T-helper 2 cell treated with Interferon-gamma antibody and Interleukin-4, amounts not matched to agents 5 μg/mL and 100 μg/mL, for 36 hours (primary cell): ENCODE measurements around the gene ADGRL2.

Source experiments
- DNase-seq: peaks from one replicate; pipeline ENCODE4 v3.0.0; 2021; ENCODE audit warnings: low spot score
- H3K27ac Mint-ChIP-seq: one replicate; pipeline ENCODE4 v1.8.0; 2021; ENCODE audit warnings: mild to moderate bottlenecking, mixed read lengths
- H3K27me3 Mint-ChIP-seq: one replicate; pipeline ENCODE4 v1.8.0; 2021; ENCODE audit warnings: low read depth, mixed read lengths
- H3K36me3 Mint-ChIP-seq: one replicate; pipeline ENCODE4 v1.8.0; 2021; ENCODE audit warnings: low read depth, mixed read lengths
- H3K4me1 Mint-ChIP-seq: one replicate; pipeline ENCODE4 v1.8.0; 2021; ENCODE audit warnings: low read depth, mixed read lengths
- H3K4me3 Mint-ChIP-seq: one replicate; pipeline ENCODE4 v1.8.0; 2022; ENCODE audit warnings: mild to moderate bottlenecking, moderate library complexity, mixed read lengths
- H3K9me3 Mint-ChIP-seq: one replicate; pipeline ENCODE4 v1.8.0; 2021; ENCODE audit warnings: mixed read lengths

Gene ADGRL2

GRCh38 chr1:81801651-81802456 is 1.1 kb downstream of the ADGRL2 start:
- H3K4me1 Mint-ChIP-seq: peaks cover 2% of the 10 kb centered on the region
- no peaks in the 10 kb centered on the region for H3K36me3 Mint-ChIP-seq
- H3K9me3 Mint-ChIP-seq: no peaks in the 10 kb centered on the region
- DNase-seq: no peak
- no peak overlapping the region for H3K4me3 Mint-ChIP-seq
- H3K27me3 Mint-ChIP-seq: peaks cover 60% of the 10 kb centered on the region
- H3K27ac Mint-ChIP-seq: no peak overlapping the region

- Mint-ChIP-seq H3K27ac (no peak overlapping the region), H3K27me3 (peaks cover 61% of the 10 kb centered on the region), H3K4me3 (no peak overlapping the region), H3K36me3 (no peaks in the 10 kb centered on the region), H3K4me1 (peaks cover 2% of the 10 kb centered on the region), H3K9me3 (no peaks in the 10 kb centered on the region)
- no peak for DNase-seq
Measured at GRCh38 chr1:81802457-81802706, 1.6 kb downstream of the ADGRL2 start.

DNA sequence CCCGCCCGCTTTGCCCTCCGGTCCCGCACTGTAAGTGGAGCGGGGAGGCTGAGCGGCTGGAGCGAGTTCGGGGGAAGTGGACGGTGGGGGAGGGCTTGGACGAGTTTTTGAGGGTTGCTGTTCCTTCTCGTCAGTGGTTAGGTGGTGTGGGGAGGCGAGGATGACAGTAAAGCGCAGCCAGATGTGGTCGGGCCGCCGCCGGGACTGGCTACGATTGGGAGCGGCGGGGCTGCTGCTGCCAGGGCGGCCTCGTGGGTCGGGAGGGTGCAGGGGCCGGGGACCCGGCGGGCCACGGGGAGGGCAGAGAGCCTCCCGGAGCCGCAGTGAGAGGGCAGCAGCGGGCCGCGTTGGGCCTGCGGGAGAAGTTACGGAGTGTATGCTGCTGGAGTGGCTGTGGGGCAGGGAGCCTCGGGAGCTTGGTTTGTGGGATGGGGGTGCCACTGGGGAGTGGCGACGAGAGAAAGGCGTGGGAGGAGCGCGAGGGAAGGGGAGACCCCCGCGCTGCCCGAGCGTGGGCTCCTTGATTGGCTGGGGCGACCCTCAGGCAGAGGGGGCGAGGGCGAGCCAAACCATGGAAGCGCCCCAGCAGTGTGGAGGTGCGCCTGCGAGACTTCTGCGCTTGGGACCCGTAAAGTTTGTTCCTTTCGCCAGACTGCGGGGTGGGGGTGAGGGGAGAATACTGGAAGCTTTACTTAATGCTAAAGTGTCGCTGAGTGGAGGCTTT is 2.1 kb downstream of the ADGRL2 start:
- no peak overlapping the region for H3K4me3 Mint-ChIP-seq
- H3K27me3 Mint-ChIP-seq: peaks cover 64% of the 10 kb centered on the region

DNA sequence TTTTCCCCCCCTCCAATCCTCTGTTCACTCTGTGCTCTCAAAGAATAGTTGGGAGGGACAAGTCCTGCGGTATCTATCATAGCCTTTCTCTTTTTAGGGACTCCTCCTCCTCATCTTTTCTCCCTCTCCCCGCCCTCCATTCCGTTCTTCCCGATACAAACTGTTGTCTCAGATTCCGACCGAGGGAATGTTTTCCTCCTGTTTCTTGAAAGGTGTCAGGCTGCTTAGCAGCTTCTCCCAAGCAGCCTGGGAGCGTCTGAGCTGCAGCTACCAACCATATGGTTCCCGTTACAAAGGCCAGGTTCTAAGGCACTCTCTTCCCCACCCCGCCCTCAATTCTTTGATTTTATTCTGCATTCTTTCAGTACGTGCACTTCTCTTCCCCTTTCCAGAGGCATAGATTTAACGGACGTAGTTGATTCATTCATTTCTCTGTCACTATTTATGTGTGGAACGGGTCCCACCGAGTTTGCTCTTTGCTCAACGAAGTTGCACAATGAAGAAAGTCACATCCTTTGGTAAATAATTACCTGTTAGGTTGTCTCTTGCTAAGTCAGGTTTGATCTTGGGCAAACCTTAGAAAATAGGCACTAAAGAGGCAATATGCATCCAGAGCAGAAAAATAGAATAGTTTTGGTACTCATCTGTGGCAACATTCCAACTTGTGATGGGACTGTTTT is 2.8 kb downstream of the ADGRL2 start:
- H3K27ac Mint-ChIP-seq: no peak overlapping the region
- peaks cover 2% of the 10 kb centered on the region for H3K4me1 Mint-ChIP-seq
- H3K9me3 Mint-ChIP-seq: no peaks in the 10 kb centered on the region
- no peak overlapping the region for H3K4me3 Mint-ChIP-seq
- no peaks in the 10 kb centered on the region for H3K36me3 Mint-ChIP-seq
- DNase-seq: no peak
- H3K27me3 Mint-ChIP-seq: peaks cover 61% of the 10 kb centered on the region

More for the DNA sequence above, 2.1 kb downstream of the ADGRL2 start:
- Mint-ChIP-seq H3K9me3 (no peaks in the 10 kb centered on the region), H3K36me3 (no peaks in the 10 kb centered on the region), H3K27ac (no peak overlapping the region), H3K4me1 (peaks cover 2% of the 10 kb centered on the region)
- no peak for DNase-seq

DNA sequence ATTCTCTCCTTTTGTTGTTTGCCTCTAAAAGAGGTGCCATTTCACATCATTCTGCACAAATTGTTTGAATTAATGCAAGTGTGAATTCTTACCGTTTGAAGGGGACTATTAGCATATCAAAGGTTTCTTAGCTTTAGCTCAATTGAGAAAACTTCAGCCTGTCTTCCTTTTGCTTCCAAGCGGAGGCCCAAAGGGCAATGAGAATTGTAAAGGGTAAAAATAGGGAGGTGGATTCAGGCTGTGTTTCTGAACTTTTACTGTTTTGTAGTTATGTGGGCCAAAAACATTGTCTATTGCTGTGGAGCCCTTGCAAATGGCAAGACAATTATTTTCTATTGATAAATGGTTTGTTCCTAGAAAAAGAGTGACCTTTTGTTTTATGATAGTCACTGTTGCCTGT is 3.6 kb downstream of the ADGRL2 start:
- Mint-ChIP-seq H3K4me3 (no peak overlapping the region), H3K9me3 (no peaks in the 10 kb centered on the region), H3K27me3 (peaks cover 59% of the 10 kb centered on the region), H3K4me1 (peaks cover 2% of the 10 kb centered on the region), H3K36me3 (no peaks in the 10 kb centered on the region), H3K27ac (no peak overlapping the region)
- no peak for DNase-seq

DNA sequence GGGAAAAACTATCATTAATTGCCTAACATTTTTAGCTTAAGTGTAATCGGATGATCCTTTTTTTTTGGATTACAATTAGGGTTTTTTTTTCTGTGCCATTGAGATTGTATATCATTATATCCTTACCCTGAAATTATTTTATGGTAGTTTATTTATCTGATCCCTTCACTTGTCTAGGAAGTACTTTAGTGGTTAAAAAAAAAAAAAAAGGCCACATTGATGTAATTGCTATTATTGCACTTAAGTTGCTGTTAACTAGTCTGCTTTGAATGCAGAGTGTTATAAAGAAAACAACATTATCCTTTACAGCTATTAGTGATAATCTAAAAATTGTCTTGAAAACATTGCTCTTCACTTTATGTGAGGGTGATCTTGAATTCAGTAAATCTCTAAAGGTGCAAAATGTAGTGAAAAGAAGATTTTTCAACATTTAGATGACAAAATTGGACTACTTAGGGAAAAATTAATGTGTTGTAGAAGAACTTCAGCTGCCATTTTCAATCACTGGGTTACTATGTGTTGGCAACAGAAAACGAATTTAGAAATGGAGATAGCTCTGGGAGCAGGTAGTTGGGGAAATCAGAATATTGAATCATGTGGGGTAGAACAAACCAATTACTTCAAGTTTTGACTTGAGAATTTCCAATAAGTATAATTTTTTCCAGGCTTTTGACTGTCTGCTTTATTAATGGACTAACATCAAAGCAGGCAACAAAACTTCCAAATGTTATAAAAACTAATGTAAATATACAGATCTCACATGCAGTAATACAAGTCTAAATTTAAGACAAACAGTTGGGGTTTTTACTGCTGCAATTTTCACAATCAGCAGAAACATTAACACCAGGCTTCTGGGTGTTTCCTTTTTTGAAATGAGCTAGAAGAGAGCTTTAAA is 5.0 kb downstream of the ADGRL2 start:
- Mint-ChIP-seq H3K27me3 (peaks cover 49% of the 10 kb centered on the region), H3K4me3 (no peak overlapping the region), H3K9me3 (no peaks in the 10 kb centered on the region), H3K27ac (no peak overlapping the region), H3K4me1 (peaks cover 2% of the 10 kb centered on the region), H3K36me3 (no peaks in the 10 kb centered on the region)
- no peak for DNase-seq

DNA sequence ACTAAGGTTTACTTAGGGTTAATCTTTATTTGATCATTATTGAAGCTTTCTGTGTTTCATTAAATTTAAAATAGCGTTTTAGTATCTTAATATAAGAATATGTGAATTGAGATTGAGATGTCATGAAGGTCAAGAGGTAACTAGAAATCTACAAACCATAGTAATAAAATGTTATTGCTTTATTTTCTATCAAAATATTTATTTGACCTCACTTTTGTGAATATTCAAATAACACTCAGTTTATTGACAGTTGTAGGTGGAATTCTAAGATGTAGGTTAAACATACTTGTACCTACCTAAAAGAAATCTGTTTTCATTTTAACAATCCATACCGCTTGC is 5.7 kb downstream of the ADGRL2 start:
- no peaks in the 10 kb centered on the region for H3K4me1 Mint-ChIP-seq

GRCh38 chr1:81808760-81809159 is 8.0 kb downstream of the ADGRL2 start:
- Mint-ChIP-seq H3K4me1 (no peaks in the 10 kb centered on the region), H3K9me3 (no peaks in the 10 kb centered on the region), H3K4me3 (no peak overlapping the region), H3K27me3 (peaks cover 28% of the 10 kb centered on the region), H3K36me3 (no peaks in the 10 kb centered on the region), H3K27ac (no peak overlapping the region)
- DNase-seq: no peak

More for the DNA sequence above, 5.7 kb downstream of the ADGRL2 start:
- H3K27me3 Mint-ChIP-seq: peaks cover 47% of the 10 kb centered on the region
- no peaks in the 10 kb centered on the region for H3K36me3 Mint-ChIP-seq
- H3K4me3 Mint-ChIP-seq: no peak overlapping the region
- DNase-seq: no peak
- H3K9me3 Mint-ChIP-seq: no peaks in the 10 kb centered on the region
- no peak overlapping the region for H3K27ac Mint-ChIP-seq

GRCh38 chr1:81809808-81810207 is 9.1 kb downstream of the ADGRL2 start:
- no peak overlapping the region for H3K27ac Mint-ChIP-seq
- no peaks in the 10 kb centered on the region for H3K4me1 Mint-ChIP-seq
- peaks cover 18% of the 10 kb centered on the region for H3K27me3 Mint-ChIP-seq
- no peaks in the 10 kb centered on the region for H3K36me3 Mint-ChIP-seq
- H3K4me3 Mint-ChIP-seq: no peak overlapping the region
- no peak for DNase-seq
- H3K9me3 Mint-ChIP-seq: no peaks in the 10 kb centered on the region

DNA sequence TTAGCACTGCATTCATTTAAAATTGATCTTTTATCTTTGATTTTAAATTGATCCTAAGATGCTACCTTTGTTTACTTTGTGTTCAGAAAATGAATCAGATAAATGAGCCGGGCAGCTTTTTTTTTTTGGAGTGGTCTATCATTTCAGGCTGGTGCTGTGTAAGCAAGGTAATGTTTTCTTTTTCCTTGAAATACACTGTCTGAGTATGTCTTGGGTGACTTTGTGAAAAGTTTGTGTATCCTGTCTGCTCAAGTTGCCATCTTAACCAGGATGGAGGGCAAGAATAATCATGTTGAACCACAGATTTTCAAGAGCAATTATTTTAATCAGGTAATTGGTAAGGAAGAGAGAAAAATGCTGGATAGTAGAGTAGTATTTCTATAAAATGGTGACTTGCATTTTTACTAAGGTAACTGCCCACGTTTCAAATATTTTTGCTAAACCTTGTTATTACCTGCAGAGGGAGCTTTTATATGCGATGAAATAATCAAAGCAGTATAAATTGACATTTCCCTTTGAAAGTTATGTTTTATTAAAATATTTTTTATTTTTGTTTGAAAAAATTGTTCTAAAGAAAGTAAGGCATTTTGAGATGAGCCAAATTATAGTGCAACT is 11.1 kb downstream of the ADGRL2 start:
- Mint-ChIP-seq H3K4me1 (no peaks in the 10 kb centered on the region), H3K27ac (no peak overlapping the region), H3K27me3 (peaks cover 9% of the 10 kb centered on the region), H3K9me3 (no peaks in the 10 kb centered on the region), H3K4me3 (no peak overlapping the region), H3K36me3 (no peaks in the 10 kb centered on the region)
- no peak for DNase-seq

GRCh38 chr1:81812712-81813111 is 12.0 kb downstream of the ADGRL2 start:
- H3K27me3 Mint-ChIP-seq: peaks cover 5% of the 10 kb centered on the region
- H3K27ac Mint-ChIP-seq: no peak overlapping the region
- no peak for DNase-seq
- H3K36me3 Mint-ChIP-seq: no peaks in the 10 kb centered on the region
- no peaks in the 10 kb centered on the region for H3K4me1 Mint-ChIP-seq
- no peak overlapping the region for H3K4me3 Mint-ChIP-seq
- no peaks in the 10 kb centered on the region for H3K9me3 Mint-ChIP-seq

DNA sequence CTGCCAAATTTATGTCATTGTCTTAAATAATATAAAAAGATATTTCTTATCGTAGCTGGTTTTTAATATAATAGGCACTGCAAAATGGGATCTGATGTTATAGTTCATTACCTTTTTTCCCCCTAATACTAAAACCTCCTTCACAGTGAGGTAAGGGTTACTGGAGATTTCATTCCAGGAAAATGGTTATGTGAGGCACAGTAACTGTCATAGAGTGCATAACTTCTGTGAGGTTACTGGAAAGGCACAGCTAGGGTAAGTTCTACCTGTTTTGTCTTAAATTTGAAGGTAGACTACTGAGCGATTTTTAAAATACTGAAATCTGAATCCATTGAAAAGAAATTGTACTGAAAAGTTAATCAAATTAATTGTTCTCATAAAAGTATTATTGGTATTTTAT is 13.0 kb downstream of the ADGRL2 start:
- Mint-ChIP-seq H3K36me3 (no peaks in the 10 kb centered on the region), H3K4me3 (no peak overlapping the region), H3K9me3 (no peaks in the 10 kb centered on the region), H3K4me1 (no peaks in the 10 kb centered on the region), H3K27ac (no peak overlapping the region), H3K27me3 (peaks cover 4% of the 10 kb centered on the region)
- DNase-seq: no peak

DNA sequence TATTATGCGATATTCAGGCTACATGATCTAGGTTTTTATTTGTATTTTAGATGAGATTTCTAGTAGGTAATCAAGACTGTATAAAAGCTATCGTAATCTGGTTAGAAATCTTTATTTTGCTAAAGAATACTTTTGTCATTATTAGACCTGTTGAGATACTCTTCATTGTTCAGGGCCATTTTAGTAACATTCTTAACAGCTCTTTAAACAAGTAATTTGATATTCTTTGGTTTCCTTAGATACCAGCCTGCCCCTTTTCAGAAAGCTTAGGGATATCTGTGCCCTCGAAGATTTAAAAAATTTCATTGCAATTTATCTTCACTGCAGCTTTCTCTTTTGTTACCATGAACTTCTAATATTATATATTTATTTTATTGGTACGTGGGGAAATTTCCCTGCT is 18.9 kb downstream of the ADGRL2 start:
- no peaks in the 10 kb centered on the region for H3K36me3 Mint-ChIP-seq
- no peak for DNase-seq
- no peaks in the 10 kb centered on the region for H3K27me3 Mint-ChIP-seq
- H3K4me1 Mint-ChIP-seq: no peaks in the 10 kb centered on the region
- H3K9me3 Mint-ChIP-seq: no peaks in the 10 kb centered on the region
- H3K4me3 Mint-ChIP-seq: no peak overlapping the region
- no peak overlapping the region for H3K27ac Mint-ChIP-seq
